HUES64 (cell line): ENCODE measurements around the gene SLC35F5.
"Not testable (repeated sequence)": the region's sequence is repeated elsewhere in the genome, so short reads cannot be mapped to it uniquely, and the experiment has no call there.

Experiments used
- H3K27ac ChIP-seq: 2 replicates; pipeline ENCODE4 v1.7.0; 2013; ENCODE audit warnings: low read depth, low read length, inconsistent platforms
- H3K27me3 ChIP-seq: 2 replicates; pipeline ENCODE4 v1.6.1; 2013; ENCODE audit warnings: mild to moderate bottlenecking, low read length; ENCODE audit not compliant: insufficient read depth
- H3K36me3 ChIP-seq: 2 replicates; pipeline ENCODE4 v1.6.1; 2013; ENCODE audit warnings: mild to moderate bottlenecking, low read length; ENCODE audit not compliant: insufficient read depth
- H3K4me1 ChIP-seq: 2 replicates; pipeline ENCODE4 v1.6.1; 2013; ENCODE audit warnings: mild to moderate bottlenecking, low read length, moderate library complexity; ENCODE audit not compliant: insufficient read depth
- H3K4me3 ChIP-seq: 2 replicates; pipeline ENCODE4 v1.5.1; 2013; ENCODE audit warnings: mild to moderate bottlenecking, low read length, moderate library complexity
- H3K9ac ChIP-seq: 2 replicates; pipeline ENCODE4 v1.6.1; 2013; ENCODE audit warnings: mild to moderate bottlenecking, low read depth, low read length
- H3K9me3 ChIP-seq: 2 replicates; pipeline ENCODE4 v1.6.1; 2013; ENCODE audit warnings: low read depth, low read length; ENCODE audit not compliant: insufficient read depth
- WGBS: fragments of 150-250, 120-280 bp; methylation state at CpG from one replicate; pipeline ENCODE4 v1.1.7; 2013; ENCODE audit warnings: missing lambda C conversion rate; 5-methylcytosine and 5-hydroxymethylcytosine counted together

SLC35F5 gene

GRCh38 chr2:113664761-113665533 lies 91.5 kb downstream of the SLC35F5 start:
- 93% methylated on average over 6 of the region's 6 CpGs for WGBS
- H3K36me3 ChIP-seq = not testable (repeated sequence)

GRCh38 chr2:113663285-113664060 lies 93.0 kb downstream of the SLC35F5 start:
- H3K9ac ChIP-seq, H3K4me3 ChIP-seq, H3K9me3 ChIP-seq, H3K27ac ChIP-seq, H3K36me3 ChIP-seq, H3K27me3 ChIP-seq, H3K4me1 ChIP-seq: not testable (repeated sequence)
- WGBS = 92% methylated on average over 6 of the region's 10 CpGs

More at GRCh38 chr2:113664761-113665533, 91.5 kb downstream of the SLC35F5 start:
- not testable (repeated sequence) for H3K4me3 ChIP-seq, H3K27ac ChIP-seq, H3K4me1 ChIP-seq, H3K9me3 ChIP-seq, H3K9ac ChIP-seq, H3K27me3 ChIP-seq
